Measurements from ENCODE around the gene CRTAC1. TPM values are rescaled to one million over a fixed set of nuclear protein-coding genes. Genes with fewer than 3 reads are reported as not detected.

The CRTAC1 gene
- total and polyA plus RNA-seq, 2 donors (not counting 3 experiments of a cell fraction or from before 2014, with no cell fraction given), result 1.4 to 3.0 TPM

DNA sequence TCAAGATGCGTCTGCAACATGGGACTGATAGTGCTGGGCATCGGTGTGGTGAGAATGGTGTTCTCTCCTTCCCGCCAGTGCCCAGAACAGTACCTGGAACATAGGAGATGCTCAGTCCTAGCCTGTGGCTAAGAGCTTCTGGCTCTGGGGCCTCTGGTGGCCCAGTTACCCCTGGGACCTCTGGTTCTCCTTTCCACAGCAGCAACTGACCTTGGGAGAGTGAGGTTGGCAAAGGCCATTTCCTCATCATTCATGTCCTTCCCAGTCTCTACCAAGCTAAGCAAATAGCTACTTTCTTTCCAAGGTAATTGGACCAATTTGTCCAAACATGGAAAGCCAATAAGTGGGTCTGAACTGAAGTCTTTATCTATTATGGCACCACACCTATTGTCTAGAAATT lies 192.3 kb downstream of the CRTAC1 start:
- TF ChIP-seq, protein P1, sequence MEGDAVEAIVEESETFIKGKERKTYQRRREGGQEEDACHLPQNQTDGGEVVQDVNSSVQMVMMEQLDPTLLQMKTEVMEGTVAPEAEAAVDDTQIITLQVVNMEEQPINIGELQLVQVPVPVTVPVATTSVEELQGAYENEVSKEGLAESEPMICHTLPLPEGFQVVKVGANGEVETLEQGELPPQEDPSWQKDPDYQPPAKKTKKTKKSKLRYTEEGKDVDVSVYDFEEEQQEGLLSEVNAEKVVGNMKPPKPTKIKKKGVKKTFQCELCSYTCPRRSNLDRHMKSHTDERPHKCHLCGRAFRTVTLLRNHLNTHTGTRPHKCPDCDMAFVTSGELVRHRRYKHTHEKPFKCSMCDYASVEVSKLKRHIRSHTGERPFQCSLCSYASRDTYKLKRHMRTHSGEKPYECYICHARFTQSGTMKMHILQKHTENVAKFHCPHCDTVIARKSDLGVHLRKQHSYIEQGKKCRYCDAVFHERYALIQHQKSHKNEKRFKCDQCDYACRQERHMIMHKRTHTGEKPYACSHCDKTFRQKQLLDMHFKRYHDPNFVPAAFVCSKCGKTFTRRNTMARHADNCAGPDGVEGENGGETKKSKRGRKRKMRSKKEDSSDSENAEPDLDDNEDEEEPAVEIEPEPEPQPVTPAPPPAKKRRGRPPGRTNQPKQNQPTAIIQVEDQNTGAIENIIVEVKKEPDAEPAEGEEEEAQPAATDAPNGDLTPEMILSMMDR (IDR thresholded peaks at IDR 0.05; ENCODE audit: extremely low read depth in 1 of 2, insufficient read depth in 1 of 2, low read depth in 1 of 2, low read length in 2 of 2), result no peak
- no peak for TF ChIP-seq MYC (IDR thresholded peaks at IDR 0.05; ENCODE audit: low read depth, low read length)
- no peak for TF ChIP-seq FOS (IDR thresholded peaks at IDR 0.05; ENCODE audit: borderline replicate concordance, insufficient read depth, low read length)
- no peak for TF ChIP-seq JUN (IDR thresholded peaks at IDR 0.05; ENCODE audit: borderline replicate concordance, insufficient read depth, insufficient read length, low read depth)
- TF ChIP-seq POLR2A (IDR thresholded peaks at IDR 0.05; ENCODE audit: low read depth, low read length), result no peak
- TF ChIP-seq, protein P2, sequence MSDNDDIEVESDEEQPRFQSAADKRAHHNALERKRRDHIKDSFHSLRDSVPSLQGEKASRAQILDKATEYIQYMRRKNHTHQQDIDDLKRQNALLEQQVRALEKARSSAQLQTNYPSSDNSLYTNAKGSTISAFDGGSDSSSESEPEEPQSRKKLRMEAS (IDR thresholded peaks at IDR 0.05; ENCODE audit: insufficient read depth, insufficient read length), result no peak
- no peak for TF ChIP-seq EZH2 (IDR thresholded peaks at IDR 0.05; ENCODE audit: borderline replicate concordance, low read depth, low read length, severe bottlenecking)
- TF ChIP-seq GATA2 (IDR thresholded peaks at IDR 0.05; ENCODE audit: insufficient read depth, insufficient read length, low read depth, low read length), result no peak
- no peak for TF ChIP-seq POLR2AphosphoS5 (IDR thresholded peaks at IDR 0.05; ENCODE audit: insufficient read depth, low read depth, low read length)
- FAIRE-seq (no peak), DNase-seq (ENCODE audit: low read depth, low spot score) (no peak)
- dilution Hi-C loops (cut with MboI; ENCODE audit: extremely low pct_ligation_motif_present, low sequenced_read_pairs) (no loop called here), intact Hi-C loops (cut with micrococcal nuclease) (no loop called here)
- Histone ChIP-seq H3K4me1 (ENCODE audit: control insufficient read depth, extremely low read depth, insufficient read depth, low read length) (peaks cover 12% of the 10 kb centered on the region), H3K79me2 (ENCODE audit: control insufficient read depth, insufficient read depth, low read length) (no peaks in the 10 kb centered on the region), H3K9me3 (replicated peaks; ENCODE audit: control insufficient read depth, insufficient read depth, low read length) (no peaks in the 10 kb centered on the region), H3K4me3 (replicated peaks in 1 of 3; ENCODE audit: insufficient read depth in 1 of 3, low read depth in 1 of 3, low read length in 3 of 3) (no peak overlapping the region), H4K20me1 (replicated peaks; ENCODE audit: control insufficient read depth, extremely low read depth, insufficient read depth, low read length) (no peaks in the 10 kb centered on the region), H3K4me2 (ENCODE audit: insufficient read depth, low read length) (no peak overlapping the region), H3K27me3 (ENCODE audit: control insufficient read depth in 2 of 2, insufficient read depth in 2 of 2, low read length in 2 of 2) (peaks cover 2 to 10% of the 10 kb centered on the region in 2 experiments), H3K36me3 (ENCODE audit: control insufficient read depth in 2 of 2, extremely low read depth in 1 of 2, insufficient read depth in 2 of 2, low read length in 2 of 2) (no peaks in the 10 kb centered on the region), H3K9ac (replicated peaks; ENCODE audit: extremely low read depth, insufficient read depth, low read length) (no peak overlapping the region), H2AFZ (ENCODE audit: low read depth, low read length) (no peak overlapping the region), H3K9me1 (replicated peaks; ENCODE audit: control insufficient read depth, extremely low read depth, insufficient read depth, low read length) (no peaks in the 10 kb centered on the region), H3K27ac (ENCODE audit: insufficient read depth, low read depth, low read length) (no peak overlapping the region)
- BruUV-seq (replicated peaks), result no TSS peak
- ChIA-PET CTCF (interaction anchor here (1.8 kb wide), 1 partner anchor 46 kb away, joined by 4 read pairs; no protein-coding TSS in a partner anchor), POLR2A (no interaction called here)
